ENCODE measurements around the gene TMEM131L.

TMEM131L gene

GRCh38 chr4:153534792-153535629 is 68.9 kb downstream of the TMEM131L start:
- no peak overlapping the region for H3K23ac ChIP-seq (ENCODE audit: low read length in 2 of 2)
- H3K4me1 ChIP-seq (ENCODE audit: control insufficient read depth, insufficient read depth, low read depth, low read length), result no peaks in the 10 kb centered on the region
- H3K4me2 ChIP-seq (ENCODE audit: low read length, poor library complexity, severe bottlenecking), result no peak overlapping the region
- H2BK12ac ChIP-seq (ENCODE audit: low read length in 2 of 2), result no peak overlapping the region
- no peak overlapping the region for H2BK15ac ChIP-seq (ENCODE audit: low read depth, poor library complexity, severe bottlenecking)
- H2BK5ac ChIP-seq (ENCODE audit: low read depth, low read length, poor library complexity, severe bottlenecking), result no peak overlapping the region
- H2AK5ac ChIP-seq (ENCODE audit: low read length, severe bottlenecking), result no peak overlapping the region
- no peaks in the 10 kb centered on the region for H3K27me3 ChIP-seq (ENCODE audit: control insufficient read depth in 1 of 2, insufficient read depth in 1 of 2, low read length in 2 of 2)
- 79% methylated on average over 9 of the region's 10 CpGs for WGBS
- no peak overlapping the region for H3K27ac ChIP-seq (ENCODE audit: low read length, poor library complexity, severe bottlenecking)
- no peak overlapping the region for H2BK120ac ChIP-seq (ENCODE audit: low read depth, low read length)
- no peak overlapping the region for H3K4me3 ChIP-seq (ENCODE audit: insufficient read depth in 1 of 2, low read depth in 1 of 2, low read length in 2 of 2)
- H3K9ac ChIP-seq (ENCODE audit: low read length), result peak overlapping the region; percentile 61
- H4K8ac ChIP-seq (ENCODE audit: low read length), result no peak overlapping the region
- H3K14ac ChIP-seq (ENCODE audit: low read length in 2 of 2), result no peak overlapping the region
- H3K9me3 ChIP-seq (ENCODE audit: control insufficient read depth, low read length), result no peaks in the 10 kb centered on the region
- H4K91ac ChIP-seq (ENCODE audit: low read length), result no peak overlapping the region
- no peaks in the 10 kb centered on the region for H3K36me3 ChIP-seq (ENCODE audit: control insufficient read depth in 1 of 2, insufficient read depth in 2 of 2, low read depth in 1 of 2, low read length in 2 of 2)
- no peak overlapping the region for H3K4ac ChIP-seq (ENCODE audit: low read depth in 1 of 2, low read length in 2 of 2)
- H3K79me1 ChIP-seq (replicated peaks; ENCODE audit: low read length, poor library complexity, severe bottlenecking), result peaks cover 23% of the 10 kb centered on the region
- no peak for DNase-seq
- H2AFZ ChIP-seq (ENCODE audit: low read depth, low read length), result no peak overlapping the region
- H3K18ac ChIP-seq (ENCODE audit: low read depth in 1 of 2, low read length in 2 of 2), result no peak overlapping the region

- Histone ChIP-seq H3K27ac (ENCODE audit: low read length, poor library complexity, severe bottlenecking) (no peak overlapping the region), H2BK15ac (ENCODE audit: low read depth, poor library complexity, severe bottlenecking) (peak overlapping the region; percentile 36), H3K9ac (ENCODE audit: low read length) (peak overlapping the region; percentile 61), H2BK120ac (ENCODE audit: low read depth, low read length) (no peak overlapping the region), H4K8ac (ENCODE audit: low read length) (peak overlapping the region; percentile 66), H2AK5ac (ENCODE audit: low read length, severe bottlenecking) (no peak overlapping the region), H2AFZ (ENCODE audit: low read depth, low read length) (no peak overlapping the region), H2BK12ac (ENCODE audit: low read length in 2 of 2) (no peak overlapping the region), H3K23ac (ENCODE audit: low read length in 2 of 2) (no peak overlapping the region), H3K4me1 (ENCODE audit: control insufficient read depth, insufficient read depth, low read depth, low read length) (no peaks in the 10 kb centered on the region), H3K4ac (ENCODE audit: low read depth in 1 of 2, low read length in 2 of 2) (no peak overlapping the region), H3K4me3 (ENCODE audit: insufficient read depth in 1 of 2, low read depth in 1 of 2, low read length in 2 of 2) (no peak overlapping the region), H3K18ac (ENCODE audit: low read depth in 1 of 2, low read length in 2 of 2) (no peak overlapping the region), H3K4me2 (ENCODE audit: low read length, poor library complexity, severe bottlenecking) (no peak overlapping the region), H3K36me3 (ENCODE audit: control insufficient read depth in 1 of 2, insufficient read depth in 2 of 2, low read depth in 1 of 2, low read length in 2 of 2) (no peaks in the 10 kb centered on the region), H3K79me1 (replicated peaks; ENCODE audit: low read length, poor library complexity, severe bottlenecking) (peaks cover 21% of the 10 kb centered on the region), H3K14ac (ENCODE audit: low read length in 2 of 2) (no peak overlapping the region), H3K27me3 (ENCODE audit: control insufficient read depth in 1 of 2, insufficient read depth in 1 of 2, low read length in 2 of 2) (no peaks in the 10 kb centered on the region), H4K91ac (ENCODE audit: low read length) (no peak overlapping the region), H2BK5ac (ENCODE audit: low read depth, low read length, poor library complexity, severe bottlenecking) (no peak overlapping the region), H3K9me3 (ENCODE audit: control insufficient read depth, low read length) (no peaks in the 10 kb centered on the region)
- WGBS, result 19% methylated on average over 3 of the region's 7 CpGs
- DNase-seq, result peak; percentile 57
Observed at GRCh38 chr4:153535772-153536513, 69.8 kb downstream of the TMEM131L start.

DNA sequence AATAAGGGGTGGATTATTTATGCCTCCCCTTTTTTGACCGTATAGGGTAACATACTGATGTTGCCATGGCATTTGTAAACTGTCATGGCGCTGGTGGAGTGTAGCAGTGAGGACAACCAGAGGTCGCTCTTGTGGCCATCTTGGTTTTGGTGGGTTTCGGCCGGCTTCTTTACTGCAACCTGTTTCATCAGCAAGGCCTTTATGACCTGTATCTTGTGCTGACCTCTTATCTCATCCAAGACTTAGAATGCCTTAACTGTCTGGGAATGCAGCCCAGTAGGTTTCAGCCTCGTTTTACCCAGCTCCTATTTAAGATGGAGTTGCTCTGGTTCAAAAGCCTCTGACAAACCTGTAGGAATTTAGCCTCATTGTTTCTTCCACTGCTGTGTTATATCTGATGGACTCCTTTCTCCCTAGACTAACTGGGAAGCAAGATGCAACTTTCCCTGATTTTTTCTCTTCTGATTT is 71.4 kb downstream of the TMEM131L start:
- H3K14ac ChIP-seq (ENCODE audit: low read length in 2 of 2), result no peak overlapping the region
- no peak overlapping the region for H3K4ac ChIP-seq (ENCODE audit: low read depth in 1 of 2, low read length in 2 of 2)
- H3K4me1 ChIP-seq (ENCODE audit: control insufficient read depth, insufficient read depth, low read depth, low read length), result peaks cover 3% of the 10 kb centered on the region
- H3K4me2 ChIP-seq (ENCODE audit: low read length, poor library complexity, severe bottlenecking), result no peak overlapping the region
- H3K79me1 ChIP-seq (replicated peaks; ENCODE audit: low read length, poor library complexity, severe bottlenecking), result peaks cover 23% of the 10 kb centered on the region
- no peak overlapping the region for H3K4me3 ChIP-seq (ENCODE audit: insufficient read depth in 1 of 2, low read depth in 1 of 2, low read length in 2 of 2)
- H3K9ac ChIP-seq (ENCODE audit: low read length), result no peak overlapping the region
- no peak overlapping the region for H2BK15ac ChIP-seq (ENCODE audit: low read depth, poor library complexity, severe bottlenecking)
- H3K27ac ChIP-seq (ENCODE audit: low read length, poor library complexity, severe bottlenecking), result no peak overlapping the region
- no peak overlapping the region for H2BK120ac ChIP-seq (ENCODE audit: low read depth, low read length)
- no peaks in the 10 kb centered on the region for H3K36me3 ChIP-seq (ENCODE audit: control insufficient read depth in 1 of 2, insufficient read depth in 2 of 2, low read depth in 1 of 2, low read length in 2 of 2)
- H2AK5ac ChIP-seq (ENCODE audit: low read length, severe bottlenecking), result no peak overlapping the region
- no peak overlapping the region for H3K23ac ChIP-seq (ENCODE audit: low read length in 2 of 2)
- no peak for DNase-seq
- H4K8ac ChIP-seq (ENCODE audit: low read length), result no peak overlapping the region
- H3K9me3 ChIP-seq (ENCODE audit: control insufficient read depth, low read length), result no peaks in the 10 kb centered on the region
- no peaks in the 10 kb centered on the region for H3K27me3 ChIP-seq (ENCODE audit: control insufficient read depth in 1 of 2, insufficient read depth in 1 of 2, low read length in 2 of 2)
- H3K18ac ChIP-seq (ENCODE audit: low read depth in 1 of 2, low read length in 2 of 2), result no peak overlapping the region
- no peak overlapping the region for H2BK5ac ChIP-seq (ENCODE audit: low read depth, low read length, poor library complexity, severe bottlenecking)
- no peak overlapping the region for H2BK12ac ChIP-seq (ENCODE audit: low read length in 2 of 2)
- H4K91ac ChIP-seq (ENCODE audit: low read length), result no peak overlapping the region
- H2AFZ ChIP-seq (ENCODE audit: low read depth, low read length), result no peak overlapping the region
- 96% methylated on average over 6 of the region's 6 CpGs for WGBS
